ENCODE results near the gene CCDC24. TPM values are rescaled to one million over a fixed set of nuclear protein-coding genes. Genes with fewer than 3 reads are reported as not detected.

Gene CCDC24
- total RNA-seq, 1 experiment from 2014 or later, result 24.4 TPM

DNA sequence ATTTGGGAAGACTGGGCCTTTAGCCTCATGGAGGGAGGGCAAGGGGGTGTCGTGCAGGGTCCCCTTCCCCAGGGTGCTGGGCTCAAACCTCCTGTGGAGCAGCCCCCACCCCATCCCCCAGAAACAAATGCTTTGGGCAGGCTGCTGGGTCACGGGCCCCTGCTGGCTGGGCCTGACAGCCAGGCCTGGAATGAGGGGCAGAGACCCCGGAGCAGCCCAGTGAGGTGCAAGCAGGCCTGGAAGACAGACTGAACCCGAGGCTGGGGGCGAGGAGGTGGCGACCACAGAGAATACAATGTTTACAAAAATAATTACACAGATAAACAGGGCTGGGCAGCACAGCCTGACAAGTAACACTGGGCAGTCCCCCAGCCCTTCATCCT is 5.3 kb downstream of the CCDC24 start:
- H3K27ac ChIP-seq (ENCODE audit: low read length), result no peak overlapping the region
- H3K4me1 ChIP-seq (ENCODE audit: control insufficient read depth, insufficient read depth, low read length), result peaks cover 5% of the 10 kb centered on the region; the same call in 1 of the 2 replicates
- no peak for DNase-seq (ENCODE audit: low read depth, low spot score)
- no TSS peak for BruUV-seq (replicated peaks)
- in situ Hi-C loops (cut with HindIII; ENCODE audit: low pct_unique_long_range_greater_than_20kb, low sequenced_read_pairs) (no loop called here), intact Hi-C loops (cut with micrococcal nuclease; ENCODE audit: unreplicated experiment) (no loop called here)
- H3K27me3 ChIP-seq (ENCODE audit: control insufficient read depth, insufficient read depth, low read length), result no peaks in the 10 kb centered on the region
- no peak for ATAC-seq
- TF ChIP-seq TCF7L2 (IDR thresholded peaks at IDR 0.05; ENCODE audit: low read depth, low read length) (no peak), POLR2AphosphoS5 (IDR thresholded peaks at IDR 0.05; ENCODE audit: low read depth, low read length) (no peak), SIN3A (IDR thresholded peaks at IDR 0.05; ENCODE audit: borderline replicate concordance, insufficient read depth, low read depth, low read length) (no peak)
- TF ChIP-seq, protein P1, sequence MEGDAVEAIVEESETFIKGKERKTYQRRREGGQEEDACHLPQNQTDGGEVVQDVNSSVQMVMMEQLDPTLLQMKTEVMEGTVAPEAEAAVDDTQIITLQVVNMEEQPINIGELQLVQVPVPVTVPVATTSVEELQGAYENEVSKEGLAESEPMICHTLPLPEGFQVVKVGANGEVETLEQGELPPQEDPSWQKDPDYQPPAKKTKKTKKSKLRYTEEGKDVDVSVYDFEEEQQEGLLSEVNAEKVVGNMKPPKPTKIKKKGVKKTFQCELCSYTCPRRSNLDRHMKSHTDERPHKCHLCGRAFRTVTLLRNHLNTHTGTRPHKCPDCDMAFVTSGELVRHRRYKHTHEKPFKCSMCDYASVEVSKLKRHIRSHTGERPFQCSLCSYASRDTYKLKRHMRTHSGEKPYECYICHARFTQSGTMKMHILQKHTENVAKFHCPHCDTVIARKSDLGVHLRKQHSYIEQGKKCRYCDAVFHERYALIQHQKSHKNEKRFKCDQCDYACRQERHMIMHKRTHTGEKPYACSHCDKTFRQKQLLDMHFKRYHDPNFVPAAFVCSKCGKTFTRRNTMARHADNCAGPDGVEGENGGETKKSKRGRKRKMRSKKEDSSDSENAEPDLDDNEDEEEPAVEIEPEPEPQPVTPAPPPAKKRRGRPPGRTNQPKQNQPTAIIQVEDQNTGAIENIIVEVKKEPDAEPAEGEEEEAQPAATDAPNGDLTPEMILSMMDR (IDR thresholded peaks at IDR 0.05), result no peak
- TF ChIP-seq, protein P2, sequence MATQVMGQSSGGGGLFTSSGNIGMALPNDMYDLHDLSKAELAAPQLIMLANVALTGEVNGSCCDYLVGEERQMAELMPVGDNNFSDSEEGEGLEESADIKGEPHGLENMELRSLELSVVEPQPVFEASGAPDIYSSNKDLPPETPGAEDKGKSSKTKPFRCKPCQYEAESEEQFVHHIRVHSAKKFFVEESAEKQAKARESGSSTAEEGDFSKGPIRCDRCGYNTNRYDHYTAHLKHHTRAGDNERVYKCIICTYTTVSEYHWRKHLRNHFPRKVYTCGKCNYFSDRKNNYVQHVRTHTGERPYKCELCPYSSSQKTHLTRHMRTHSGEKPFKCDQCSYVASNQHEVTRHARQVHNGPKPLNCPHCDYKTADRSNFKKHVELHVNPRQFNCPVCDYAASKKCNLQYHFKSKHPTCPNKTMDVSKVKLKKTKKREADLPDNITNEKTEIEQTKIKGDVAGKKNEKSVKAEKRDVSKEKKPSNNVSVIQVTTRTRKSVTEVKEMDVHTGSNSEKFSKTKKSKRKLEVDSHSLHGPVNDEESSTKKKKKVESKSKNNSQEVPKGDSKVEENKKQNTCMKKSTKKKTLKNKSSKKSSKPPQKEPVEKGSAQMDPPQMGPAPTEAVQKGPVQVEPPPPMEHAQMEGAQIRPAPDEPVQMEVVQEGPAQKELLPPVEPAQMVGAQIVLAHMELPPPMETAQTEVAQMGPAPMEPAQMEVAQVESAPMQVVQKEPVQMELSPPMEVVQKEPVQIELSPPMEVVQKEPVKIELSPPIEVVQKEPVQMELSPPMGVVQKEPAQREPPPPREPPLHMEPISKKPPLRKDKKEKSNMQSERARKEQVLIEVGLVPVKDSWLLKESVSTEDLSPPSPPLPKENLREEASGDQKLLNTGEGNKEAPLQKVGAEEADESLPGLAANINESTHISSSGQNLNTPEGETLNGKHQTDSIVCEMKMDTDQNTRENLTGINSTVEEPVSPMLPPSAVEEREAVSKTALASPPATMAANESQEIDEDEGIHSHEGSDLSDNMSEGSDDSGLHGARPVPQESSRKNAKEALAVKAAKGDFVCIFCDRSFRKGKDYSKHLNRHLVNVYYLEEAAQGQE (IDR thresholded peaks at IDR 0.05; ENCODE audit: insufficient read depth in 1 of 2, low read depth in 2 of 2, low read length in 1 of 2), result no peak
- ChIA-PET CTCF (interaction anchor here (0.6 kb wide), 1 partner anchor 17 kb away, joined by 3 read pairs; no protein-coding TSS in a partner anchor), POLR2A (no interaction called here)
- H3K36me3 ChIP-seq (ENCODE audit: control insufficient read depth, insufficient read depth, low read length), result no peaks in the 10 kb centered on the region
- H3K9me3 ChIP-seq (ENCODE audit: control insufficient read depth, insufficient read depth, low read depth, low read length), result no peaks in the 10 kb centered on the region
- H3K4me3 ChIP-seq (ENCODE audit: low read depth in 2 of 2, low read length in 2 of 2), result no peak overlapping the region

GRCh38 chr1:43997295-43997999 is 6.0 kb downstream of the CCDC24 start:
- BruUV-seq (replicated peaks), result no TSS peak
- H3K4me1 ChIP-seq (ENCODE audit: control insufficient read depth, insufficient read depth, low read length), result peaks cover under 1% of the 10 kb centered on the region; the same call in 1 of the 2 replicates
- POLR2A ChIA-PET, result no interaction called here
- in situ Hi-C loops (cut with HindIII; ENCODE audit: low pct_unique_long_range_greater_than_20kb, low sequenced_read_pairs), result no loop called here
- H3K27me3 ChIP-seq (ENCODE audit: control insufficient read depth, insufficient read depth, low read length), result no peaks in the 10 kb centered on the region
- intact Hi-C loops (cut with micrococcal nuclease; ENCODE audit: unreplicated experiment), result no loop called here
- H3K27ac ChIP-seq (ENCODE audit: low read length), result no peak overlapping the region
- no peaks in the 10 kb centered on the region for H3K9me3 ChIP-seq (ENCODE audit: control insufficient read depth, insufficient read depth, low read depth, low read length)
- CTCF ChIA-PET, result no interaction called here
- H3K4me3 ChIP-seq (ENCODE audit: low read depth in 2 of 2, low read length in 2 of 2), result no peak overlapping the region
- H3K36me3 ChIP-seq (ENCODE audit: control insufficient read depth, insufficient read depth, low read length), result no peaks in the 10 kb centered on the region
- no peak for DNase-seq (ENCODE audit: low read depth, low spot score)
- ATAC-seq, result no peak
- TF ChIP-seq POLR2AphosphoS5 (IDR thresholded peaks at IDR 0.05; ENCODE audit: low read depth, low read length) (no peak), TCF7L2 (IDR thresholded peaks at IDR 0.05; ENCODE audit: low read depth, low read length) (no peak), SIN3A (IDR thresholded peaks at IDR 0.05; ENCODE audit: borderline replicate concordance, insufficient read depth, low read depth, low read length) (no peak)
- TF ChIP-seq, protein P2 (IDR thresholded peaks at IDR 0.05; ENCODE audit: insufficient read depth in 1 of 2, low read depth in 2 of 2, low read length in 1 of 2), result no peak
- TF ChIP-seq, protein P1 (IDR thresholded peaks at IDR 0.05), result no peak

Data from Panc1 (cell line).